ENCODE measurements around the gene SPATA25.
"Not testable (repeated sequence)": the region's sequence is repeated elsewhere in the genome, so short reads cannot be mapped to it uniquely, and the experiment has no call there.

The SPATA25 gene

DNA sequence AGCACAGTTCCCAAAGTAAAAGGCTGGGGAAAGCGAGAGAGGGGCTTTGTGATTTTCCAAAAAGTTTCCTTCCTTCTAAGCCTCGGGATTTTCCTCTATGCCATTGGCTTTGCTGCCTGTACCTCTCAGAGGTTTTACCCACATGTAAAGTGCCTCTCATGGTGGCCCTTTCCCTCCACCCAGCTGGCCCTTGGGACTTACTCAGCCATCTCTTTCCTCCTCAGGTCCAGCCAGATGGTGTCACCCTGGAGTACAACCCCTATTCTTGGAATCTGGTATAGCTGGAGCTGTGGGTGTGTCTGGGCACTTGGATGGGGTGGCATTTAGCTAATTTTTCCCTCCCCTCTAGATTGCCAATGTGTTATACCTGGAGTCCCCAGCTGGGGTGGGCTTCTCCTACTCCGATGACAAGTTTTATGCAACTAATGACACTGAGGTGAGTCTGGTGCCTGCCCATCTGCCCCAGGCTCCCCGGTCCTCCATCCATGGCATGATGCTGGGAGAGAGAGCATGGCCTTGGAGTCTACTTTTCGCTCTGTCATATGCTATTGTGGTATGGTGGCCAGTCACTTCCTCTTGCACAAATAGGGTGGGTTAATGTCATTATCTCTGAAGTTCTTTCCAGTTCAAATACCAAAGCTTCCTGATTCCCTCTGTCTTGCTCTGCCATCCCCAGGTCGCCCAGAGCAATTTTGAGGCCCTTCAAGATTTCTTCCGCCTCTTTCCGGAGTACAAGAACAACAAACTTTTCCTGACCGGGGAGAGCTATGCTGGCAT is 4.8 kb upstream of the SPATA25 start:
- DNase-seq, result no peak

DNA sequence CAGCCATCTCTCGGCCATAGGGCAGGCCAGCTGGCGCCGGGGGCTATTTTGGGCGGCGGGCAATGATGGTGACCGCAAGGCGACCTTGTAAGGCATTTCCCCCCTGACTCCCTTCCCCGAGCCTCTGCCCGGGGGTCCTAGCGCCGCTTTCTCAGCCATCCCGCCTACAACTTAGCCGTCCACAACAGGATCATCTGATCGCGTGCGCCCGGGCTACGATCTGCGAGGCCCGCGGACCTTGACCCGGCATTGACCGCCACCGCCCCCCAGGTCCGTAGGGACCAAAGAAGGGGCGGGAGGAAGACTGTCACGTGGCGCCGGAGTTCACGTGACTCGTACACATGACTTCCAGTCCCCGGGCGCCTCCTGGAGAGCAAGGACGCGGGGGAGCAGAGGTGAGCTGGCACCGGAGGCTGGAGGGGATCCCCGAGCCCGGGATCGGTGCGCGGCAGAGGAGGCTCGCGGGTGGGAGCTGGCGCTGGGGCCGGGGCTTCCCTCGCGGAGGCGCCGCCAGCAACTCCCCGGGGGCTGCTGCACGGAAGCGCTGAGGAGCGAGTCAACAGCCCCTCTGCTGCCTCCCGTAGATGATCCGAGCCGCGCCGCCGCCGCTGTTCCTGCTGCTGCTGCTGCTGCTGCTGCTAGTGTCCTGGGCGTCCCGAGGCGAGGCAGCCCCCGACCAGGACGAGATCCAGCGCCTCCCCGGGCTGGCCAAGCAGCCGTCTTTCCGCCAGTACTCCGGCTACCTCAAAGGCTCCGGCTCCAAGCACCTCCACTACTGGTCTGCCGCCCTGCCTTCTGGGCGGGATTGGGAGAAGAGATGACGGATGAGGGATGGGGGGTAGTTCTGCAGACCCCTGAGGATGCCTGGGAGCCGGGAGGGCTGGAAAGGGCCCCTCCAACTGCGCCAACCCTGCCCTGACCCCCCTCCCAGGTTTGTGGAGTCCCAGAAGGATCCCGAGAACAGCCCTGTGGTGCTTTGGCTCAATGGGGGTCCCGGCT is 3.9 kb upstream of the SPATA25 start, which contains the start of the genes CTSA and NEURL2:
Gene CTSA (plus strand): TSS at position 351 of the 999 bp plus-strand sequence. CDS start 234 bp downstream, at position 585.
Gene NEURL2 (minus strand): TSS at position 224 of the 999 bp plus-strand sequence. CDS start 217 bp downstream, at position 7.
- DNase-seq, result peak; percentile 77

DNA sequence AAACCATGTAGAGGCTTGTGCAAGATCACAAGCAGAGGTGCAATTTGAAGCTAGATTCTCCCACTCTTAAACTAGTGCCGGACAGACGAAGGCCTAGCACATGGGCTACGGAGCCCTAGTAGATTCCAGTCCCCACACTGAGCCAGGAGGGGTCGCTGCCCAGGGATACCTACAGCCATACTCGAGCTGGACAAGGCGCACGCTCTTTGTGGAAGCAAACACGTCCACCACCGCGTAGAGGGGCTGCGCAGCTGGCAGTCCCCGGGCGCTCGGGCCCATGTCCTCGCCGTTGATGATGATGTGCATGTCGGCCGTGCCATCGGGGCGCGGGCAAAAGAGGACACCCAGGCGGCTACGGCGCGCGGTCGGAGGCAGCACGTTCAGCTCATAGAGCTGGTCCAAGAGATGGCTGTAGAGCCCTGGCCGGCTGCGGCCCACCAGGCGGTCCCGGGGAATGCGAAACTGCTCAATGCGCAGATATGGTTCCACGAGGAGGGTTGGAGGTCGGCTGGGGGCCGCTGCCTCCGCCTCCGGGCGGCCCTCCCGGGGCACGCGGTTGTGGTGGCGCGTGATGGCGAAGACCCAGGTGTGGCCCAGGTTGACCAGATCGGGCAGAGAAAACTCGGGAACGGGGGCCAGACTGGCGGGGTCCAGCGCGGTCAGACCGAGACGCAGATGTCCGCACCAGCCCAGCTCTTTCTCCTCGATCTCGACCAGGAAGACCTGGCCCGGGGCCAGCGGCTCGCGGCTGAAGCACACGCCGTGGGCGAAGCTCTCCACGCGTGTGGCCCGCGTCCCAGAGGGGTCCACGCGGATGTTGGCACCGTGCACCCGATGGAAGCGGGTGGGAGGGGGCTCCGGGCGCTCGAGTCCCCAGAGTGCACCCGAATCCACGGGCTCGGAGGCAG is 2.9 kb upstream of the SPATA25 start:
- DNase-seq, result peak; percentile 23

DNA sequence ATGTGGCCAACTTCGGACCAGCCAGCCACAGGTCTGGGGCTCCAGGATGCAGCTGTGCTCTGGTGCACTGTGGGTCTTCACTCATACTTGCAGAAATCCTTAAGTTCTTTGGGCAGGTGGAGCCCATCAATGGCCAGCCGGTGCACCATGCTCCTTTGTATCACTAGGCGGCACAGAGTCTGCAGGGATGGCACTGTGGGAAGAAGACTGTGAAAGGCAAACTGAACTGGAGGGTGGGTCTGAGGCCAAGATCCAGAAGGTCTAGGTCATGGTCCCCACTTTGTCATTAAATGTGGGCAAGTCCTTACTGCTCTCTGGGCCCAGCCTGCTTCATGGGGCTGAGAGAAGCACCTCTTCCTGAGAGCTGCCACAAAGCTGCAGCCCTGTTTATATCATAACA is 1.3 kb upstream of the SPATA25 start:
- no peak for DNase-seq

DNA sequence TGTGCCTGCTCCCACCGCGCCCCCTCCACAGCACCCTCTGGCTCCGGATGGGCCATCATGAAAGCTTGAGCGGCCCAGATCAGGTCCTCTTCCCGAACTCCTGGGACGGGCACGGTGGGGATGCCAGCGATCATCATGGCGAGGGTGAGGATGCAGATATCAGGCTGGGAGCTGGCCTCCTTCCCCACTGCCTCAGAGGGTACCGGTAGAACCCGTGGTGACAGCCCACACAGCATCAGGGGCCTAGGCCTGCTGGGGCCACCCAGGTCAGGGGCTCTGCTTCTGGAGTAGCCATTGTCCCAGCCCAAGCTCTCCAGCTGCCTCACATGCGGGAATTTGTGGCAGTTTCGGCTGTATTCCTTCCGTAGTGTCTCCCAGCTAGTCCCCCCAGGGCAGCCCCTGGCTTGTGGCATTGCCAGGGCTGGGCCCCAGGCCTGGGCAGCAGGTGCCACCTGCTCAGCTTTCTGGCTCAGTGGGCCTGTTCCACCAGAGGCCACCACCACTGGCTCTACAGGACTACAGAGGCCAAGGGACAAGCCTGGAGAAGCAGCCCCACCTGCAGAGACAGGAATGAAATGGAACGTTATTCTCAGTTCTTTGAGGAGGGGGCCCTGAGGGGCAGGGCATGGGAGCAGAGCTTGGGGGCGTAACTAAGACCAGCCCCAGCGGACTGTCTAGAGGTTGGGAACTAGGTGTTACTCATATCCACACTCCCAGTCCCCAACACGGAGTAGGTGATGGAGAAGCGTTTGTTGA is 654 bp downstream of the SPATA25 start:
- no peak for DNase-seq

DNA sequence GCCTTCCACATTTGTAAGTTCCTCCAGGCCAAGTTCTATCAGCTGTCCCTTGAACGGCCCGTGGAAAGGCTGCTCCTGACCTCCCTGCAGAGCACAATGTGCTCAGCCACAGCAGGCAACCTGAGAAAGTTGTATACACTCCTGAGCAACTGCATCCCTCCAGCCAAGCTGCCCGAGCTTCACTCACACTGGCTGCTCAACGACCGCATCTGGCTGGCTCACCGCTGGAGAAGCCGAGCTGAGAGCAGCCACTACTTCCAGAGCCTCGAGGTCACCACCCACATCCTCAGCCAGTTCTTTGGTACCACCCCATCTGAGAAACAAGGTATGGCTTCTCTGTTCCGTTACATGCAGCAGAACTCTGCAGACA is 4.3 kb downstream of the SPATA25 start:
- DNase-seq, result no peak

DNA sequence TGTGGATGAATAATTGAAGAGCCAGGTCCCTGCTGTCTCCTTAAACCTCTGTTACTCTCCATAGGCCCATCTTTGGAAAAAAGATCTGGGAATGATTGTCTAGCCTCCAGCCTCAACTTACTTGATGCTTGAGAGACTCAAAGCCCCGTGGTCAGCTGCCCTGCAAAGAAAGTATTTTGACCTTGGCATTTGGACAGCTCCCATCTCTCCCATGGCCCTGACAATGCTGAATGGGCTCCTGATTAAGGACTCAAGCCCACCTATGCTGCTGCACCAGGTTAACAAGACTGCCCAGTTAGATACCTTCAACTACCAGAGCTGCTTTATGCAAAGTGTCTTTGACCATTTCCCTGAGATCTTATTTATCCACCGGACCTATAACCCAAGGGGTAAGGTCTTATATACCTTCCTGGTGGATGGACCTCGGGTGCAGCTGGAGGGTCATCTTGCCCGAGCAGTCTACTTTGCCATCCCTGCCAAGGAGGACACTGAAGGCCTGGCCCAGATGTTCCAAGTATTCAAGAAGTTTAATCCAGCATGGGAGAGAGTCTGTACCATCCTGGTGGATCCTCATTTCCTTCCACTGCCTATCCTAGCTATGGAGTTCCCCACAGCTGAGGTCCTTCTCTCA is 4.8 kb downstream of the SPATA25 start:
- DNase-seq, result no peak

DNA sequence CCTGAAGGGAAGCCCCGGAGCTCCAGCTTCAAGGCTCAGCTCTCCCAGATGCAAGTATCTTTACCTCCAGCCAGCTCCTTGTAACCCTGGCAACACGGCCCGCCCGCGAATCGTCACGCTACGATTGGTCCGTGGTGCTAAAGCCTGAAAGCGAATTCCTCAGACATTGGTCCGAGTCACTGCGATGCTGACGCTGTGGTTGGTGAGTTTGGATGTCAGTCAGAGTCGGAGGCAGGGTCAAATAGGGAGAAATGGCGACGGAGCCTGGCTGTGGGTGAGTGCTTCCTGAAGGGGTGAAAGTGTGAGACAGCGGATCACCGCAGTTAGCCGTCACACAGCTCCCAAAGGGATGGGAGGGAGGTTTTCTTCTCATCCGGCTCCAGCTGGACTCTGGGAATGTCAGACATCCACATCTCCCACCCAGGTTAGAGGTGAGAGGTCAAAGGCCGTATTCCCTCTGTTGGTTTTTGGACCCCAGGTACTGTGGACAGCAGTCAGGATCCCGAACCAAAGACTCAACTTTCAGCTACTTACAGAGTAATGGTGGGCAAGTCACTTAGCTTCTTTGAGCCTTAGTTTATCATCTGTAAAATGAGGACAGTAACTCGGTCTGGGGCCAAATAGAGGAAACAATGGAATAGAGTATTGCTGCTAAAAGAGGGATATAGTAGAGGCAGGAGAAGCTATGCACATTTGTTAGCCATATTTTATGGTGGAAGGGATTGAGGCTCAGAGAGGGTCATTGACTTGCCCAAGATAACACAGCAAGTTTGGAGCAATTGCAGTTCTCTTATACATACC is 6.2 kb downstream of the SPATA25 start, which contains the start of gene ZSWIM1:
Gene ZSWIM1 (plus strand): TSS at position 240 of the 801 bp plus-strand sequence. CDS start 1,366 bp downstream, outside the sequence.
- DNase-seq, result peak; percentile 97

DNA sequence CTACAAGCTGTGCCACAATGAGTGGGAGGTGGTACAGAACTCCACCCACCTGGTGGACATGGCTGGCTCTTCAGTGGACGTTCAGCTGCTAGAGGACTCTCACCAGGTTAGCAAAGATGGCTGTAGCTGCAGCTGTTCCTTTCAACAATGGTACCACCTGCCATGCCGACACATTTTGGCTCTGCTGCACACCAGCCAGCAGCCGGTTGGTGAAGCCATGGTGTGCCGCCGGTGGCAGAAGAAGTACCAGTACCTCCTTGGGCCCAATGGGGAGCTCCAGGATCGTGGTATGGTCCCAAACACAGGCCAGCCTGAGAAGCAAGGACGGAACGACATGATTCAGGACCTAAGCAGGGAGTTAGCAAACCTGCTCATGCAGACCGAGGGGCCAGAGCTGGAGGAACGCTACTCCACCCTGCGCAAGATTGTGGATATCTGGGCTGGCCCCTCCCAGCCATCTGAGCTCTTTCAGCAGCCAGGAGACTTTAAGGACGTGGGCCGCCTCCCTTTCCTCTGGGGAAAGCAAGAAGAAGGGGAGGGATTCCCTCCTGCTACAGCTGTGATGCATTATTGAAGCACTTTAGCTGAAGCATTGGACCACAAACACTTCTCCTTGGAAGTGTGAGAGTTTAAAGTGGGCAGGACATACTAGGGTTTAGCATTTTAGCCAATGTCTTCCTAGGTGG is 9.2 kb downstream of the SPATA25 start:
- DNase-seq, result no peak

DNA sequence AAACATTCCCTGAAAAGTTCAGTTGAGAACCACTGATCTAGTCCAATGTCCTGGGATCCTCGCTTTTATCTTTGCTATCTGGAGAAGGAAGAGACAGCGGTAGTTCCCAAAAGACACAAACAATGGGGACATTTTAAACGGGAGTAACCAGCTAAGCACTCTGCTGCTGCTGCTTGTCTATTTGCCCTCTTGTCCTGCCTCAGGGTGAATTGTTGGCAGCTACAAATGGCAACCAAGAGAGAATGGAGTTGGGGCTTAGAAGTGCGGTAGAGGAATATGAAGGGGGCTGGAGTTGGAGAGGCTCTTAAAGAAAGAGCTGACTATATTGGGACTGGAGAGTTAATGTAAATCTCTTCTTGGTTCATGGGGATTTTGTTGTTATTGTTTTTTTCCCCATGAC is 12.8 kb downstream of the SPATA25 start:
- no peak for DNase-seq

DNA sequence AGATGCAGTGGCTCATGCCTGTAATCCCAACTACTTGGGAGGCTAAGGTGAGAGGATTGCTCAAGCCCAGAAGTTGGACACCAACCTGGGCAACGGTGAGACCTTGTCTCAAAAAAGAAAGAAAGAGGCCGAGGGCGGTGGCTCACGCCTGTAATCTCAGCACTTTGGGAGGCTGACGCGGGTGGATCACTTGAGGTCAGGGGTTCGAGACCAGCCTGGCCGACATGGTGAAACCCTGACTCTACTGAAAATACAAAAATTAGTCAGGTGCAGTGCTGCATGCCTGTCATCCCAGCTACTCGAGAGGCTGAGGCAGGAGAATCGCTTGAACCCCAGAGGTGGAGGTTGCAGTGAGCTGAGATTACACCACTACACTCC is 13.3 kb downstream of the SPATA25 start:
- DNase-seq, result not testable (repeated sequence)

DNA sequence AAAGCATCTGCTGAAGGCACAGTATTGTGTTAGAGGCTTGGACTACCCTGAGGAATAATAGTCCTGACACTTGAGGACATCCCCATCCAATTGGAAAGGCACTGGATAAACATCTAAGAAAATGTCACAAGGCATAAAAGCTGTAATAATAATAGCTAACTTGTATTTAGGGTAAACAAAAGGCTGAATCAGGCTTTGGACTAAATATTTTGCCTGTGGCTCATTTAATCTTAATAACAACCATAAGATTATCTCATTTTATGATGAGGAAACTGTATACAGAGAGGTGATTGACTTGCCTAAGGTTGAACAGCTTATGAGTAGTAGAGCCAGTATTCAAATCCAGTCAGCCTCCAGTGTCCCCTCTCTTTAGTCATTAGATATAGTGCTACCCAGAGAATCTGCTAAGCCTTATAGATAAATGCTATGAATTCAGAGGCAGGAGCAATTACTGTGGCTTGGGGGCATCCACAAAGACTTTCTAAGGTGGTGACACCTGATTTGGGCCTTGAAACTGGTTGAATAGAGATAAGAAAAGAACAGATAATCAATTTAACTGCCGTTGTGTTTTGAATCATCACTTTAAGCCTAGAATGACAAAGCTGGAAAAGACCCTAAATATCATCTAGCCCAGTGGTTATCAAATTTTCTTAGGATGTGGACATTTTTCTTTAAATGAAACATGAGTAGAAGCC is 13.9 kb downstream of the SPATA25 start:
- DNase-seq, result no peak

DNA sequence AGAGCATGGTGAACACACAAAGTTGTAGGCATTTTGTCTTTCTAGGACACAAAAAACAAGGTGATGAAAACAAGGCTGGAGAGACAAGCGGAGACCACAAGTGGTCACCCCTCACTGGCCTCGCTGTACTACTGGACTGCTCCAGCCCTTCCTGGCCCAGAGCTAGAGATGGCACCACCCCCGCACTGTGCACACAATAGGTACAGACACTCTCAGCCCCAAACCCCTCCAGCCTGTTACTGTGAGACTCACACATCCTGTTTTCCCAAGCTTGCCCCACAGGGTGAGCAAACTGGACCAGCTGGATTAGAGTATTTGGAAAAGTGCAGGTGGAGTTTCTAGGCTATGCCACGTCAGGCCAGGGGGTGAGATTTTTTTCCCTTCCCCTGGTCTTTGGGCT is 14.8 kb downstream of the SPATA25 start:
- no peak for DNase-seq

DNA sequence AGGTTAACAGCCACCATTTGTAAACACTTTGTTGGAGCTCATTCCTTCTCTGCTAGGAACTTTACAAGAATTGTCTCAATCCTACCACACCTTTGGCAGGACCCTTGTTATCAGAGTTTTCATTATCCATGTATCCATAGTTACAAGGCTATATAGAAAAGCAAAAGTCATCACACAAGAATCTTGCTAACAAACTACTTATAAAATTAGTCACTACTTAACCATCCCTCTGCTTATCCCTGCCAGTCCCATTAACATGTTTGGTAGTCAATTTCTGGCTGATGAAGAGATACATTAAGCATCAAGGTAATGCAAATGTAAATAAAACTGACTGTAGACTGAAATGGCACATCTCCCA is 19.6 kb downstream of the SPATA25 start:
- no peak for DNase-seq

DNA sequence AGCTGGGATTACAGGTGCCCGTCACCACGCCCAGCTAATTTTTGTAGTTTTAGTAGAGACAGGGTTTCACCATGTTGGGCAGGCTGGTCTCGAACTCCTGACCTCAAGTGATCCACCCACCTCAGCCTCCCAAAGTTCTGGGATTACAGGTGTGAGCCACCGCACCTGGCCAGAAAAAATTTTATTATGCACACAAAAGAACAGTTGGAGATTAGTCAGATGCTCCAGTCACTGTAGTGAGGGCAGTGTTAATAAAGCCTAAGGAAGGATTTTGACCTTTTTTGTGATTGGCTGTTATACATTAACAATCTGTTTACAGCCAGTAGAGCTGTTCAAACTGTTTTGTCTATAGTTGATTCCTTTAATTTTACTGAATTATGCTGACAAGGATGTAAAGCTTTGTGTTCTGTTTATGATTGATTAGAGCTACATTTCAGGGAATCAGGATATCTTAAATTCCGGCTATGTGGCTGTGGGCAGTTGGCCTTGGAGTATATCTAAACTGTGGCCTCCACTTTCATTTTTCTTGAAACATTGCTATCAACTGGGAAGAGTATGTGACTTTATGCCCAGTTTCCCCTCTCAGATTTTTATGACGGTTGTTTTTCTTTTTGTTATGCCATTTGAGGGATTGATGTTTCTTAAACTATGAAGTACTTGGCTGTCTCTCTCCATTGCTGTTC is 20.1 kb downstream of the SPATA25 start:
- no peak for DNase-seq

DNA sequence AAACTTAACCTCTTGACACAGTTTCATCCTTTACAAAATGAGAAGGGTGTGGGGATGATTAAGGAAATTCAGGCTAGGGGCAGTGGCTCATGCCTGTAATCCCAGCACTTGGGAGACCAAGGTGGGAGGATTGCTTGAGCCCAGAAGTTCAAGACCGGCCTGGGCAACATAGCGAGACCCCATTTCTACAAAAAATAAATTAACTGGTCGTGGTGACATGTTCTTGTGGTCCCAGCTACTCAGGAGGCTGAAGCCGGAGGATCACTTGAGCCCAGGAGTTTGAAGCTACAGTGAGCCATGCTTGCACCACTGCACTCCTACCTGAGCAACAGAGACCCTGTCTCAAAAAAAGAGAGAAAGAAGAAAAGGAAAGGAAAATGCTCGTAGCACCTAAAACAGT is 21.0 kb downstream of the SPATA25 start:
- DNase-seq, result no peak

DNA sequence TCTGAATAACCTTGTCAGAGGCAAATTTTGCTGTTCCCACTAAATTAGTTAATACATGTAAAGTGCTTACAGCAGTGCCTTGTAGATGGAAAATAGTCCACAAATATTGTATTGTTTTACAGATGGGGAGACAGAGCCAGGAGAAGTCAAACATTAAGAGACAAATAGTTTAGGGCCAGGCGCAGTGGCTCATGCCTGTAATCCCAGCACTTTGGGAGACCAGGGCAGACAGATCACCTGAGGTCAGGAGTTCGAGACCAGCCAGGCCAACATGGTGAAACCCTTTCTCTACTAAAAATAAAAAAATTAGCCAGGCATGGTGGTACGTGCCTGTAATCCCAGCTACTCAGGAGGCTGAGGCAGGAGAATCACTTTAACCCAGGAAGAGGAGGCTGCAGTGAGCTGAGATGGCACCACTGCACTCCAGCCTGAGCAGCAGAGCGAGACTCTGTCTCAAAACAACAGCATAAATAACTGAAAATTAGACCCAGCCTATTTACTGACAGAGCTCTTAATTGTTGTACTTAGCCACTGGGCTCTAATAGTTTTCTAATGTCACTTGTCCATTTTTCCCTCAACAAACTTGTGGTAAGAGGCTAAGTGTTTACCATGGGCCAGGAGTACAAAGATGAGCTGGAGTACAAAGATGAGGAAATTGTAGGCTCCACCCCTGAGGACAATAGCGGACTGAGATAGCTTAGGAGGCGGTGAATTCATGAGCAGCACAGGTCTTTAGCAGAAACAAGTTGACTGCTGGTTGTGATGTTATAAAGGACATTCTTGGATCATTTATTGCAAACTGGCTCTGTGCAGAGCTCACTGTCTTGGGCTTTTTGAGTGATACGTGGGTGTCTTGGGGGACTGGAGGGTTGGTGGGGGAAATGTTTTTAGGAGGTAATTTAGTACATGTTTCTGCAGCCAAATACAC is 23.6 kb downstream of the SPATA25 start:
- DNase-seq, result no peak
